B cell (primary cell): ENCODE measurements around the gene ZBTB6. TPM values are rescaled to one million over a fixed set of nuclear protein-coding genes. Genes with fewer than 3 reads are reported as not detected.
"Not testable (repeated sequence)": the region's sequence is repeated elsewhere in the genome, so short reads cannot be mapped to it uniquely, and the experiment has no call there.

Source experiments
- ATAC-seq: fragments of 200-7000 bp; cut with Tn5 transposase; one replicate; pipeline ENCODE4 v1.10.0; 2021; ENCODE audit warnings: low read depth, mild to moderate bottlenecking, moderate number of reproducible peaks, moderate library complexity
- CTCF ChIA-PET: fragments of 350-600 bp; sonication (Branson Sonifier 250); formaldehyde crosslinking; loops from one replicate; lab custom pipeline; 2021; ENCODE audit warnings: antibody characterized with exemption, inconsistent platforms; lab: Charles Lee
- POLR2A ChIA-PET: fragments of 350-600 bp; sonication (Branson Sonifier 250); formaldehyde crosslinking; loops from one replicate; lab custom pipeline; 2021; ENCODE audit warnings: antibody characterized with exemption; lab: Charles Lee
- DNase-seq: peaks from one replicate; pipeline ENCODE4 v3.0.0; 2013
- H2AFZ ChIP-seq: 2 replicates; pipeline ENCODE4 v1.6.1; 2012; ENCODE audit warnings: mild to moderate bottlenecking, low read depth, low read length; ENCODE audit not compliant: insufficient read depth, poor library complexity, severe bottlenecking
- H3K27ac ChIP-seq, 2 donors: 1 replicate in 1 of 2; 2 replicates in 1 of 2; pipeline ENCODE4 v1.5.1; 2012 to 2013; ENCODE audit warnings: low read length in 2 of 2, mild to moderate bottlenecking in 2 of 2, moderate library complexity in 1 of 2
- H3K27me3 ChIP-seq, 4 experiments: fragments of 200-600 bp in 1 of 4; sonication (generic) in 1 of 4; replicated peaks in 1 of 4; 1 replicate in 2 of 4; 2 replicates in 2 of 4; pipeline versions ENCODE4 v1.6.1 to v1.7.0; 2013 to 2016; ENCODE audit warnings: low read length in 3 of 4, mild to moderate bottlenecking in 2 of 4, mixed read lengths in 1 of 4, moderate library complexity in 1 of 4; ENCODE audit not compliant: insufficient read depth in 4 of 4, control insufficient read depth in 3 of 4; ENCODE audit errors: control extremely low read depth in 1 of 4
- H3K36me3 ChIP-seq, 2 experiments: replicated peaks in 1 of 2; 1 replicate in 1 of 2; 2 replicates in 1 of 2; pipeline versions ENCODE4 v1.6.1 to v1.7.1; 2013; ENCODE audit warnings: low read length in 1 of 2; ENCODE audit not compliant: insufficient read depth in 2 of 2, control insufficient read depth in 1 of 2; ENCODE audit errors: control extremely low read depth in 1 of 2, extremely low read depth in 1 of 2
- H3K4me1 ChIP-seq, 2 donors: fragments of 200-600 bp in 1 of 2; sonication (generic) in 1 of 2; 1 replicate in 1 of 2; 2 replicates in 1 of 2; pipeline versions ENCODE4 v1.5.1 to v1.6.1; 2013 to 2017; ENCODE audit warnings: low read length in 2 of 2; ENCODE audit not compliant: control insufficient read depth in 2 of 2, insufficient read depth in 2 of 2
- H3K4me2 ChIP-seq: replicated peaks from 2 replicates; pipeline ENCODE3; 2012; ENCODE audit warnings: mild to moderate bottlenecking, low read depth, low read length; ENCODE audit not compliant: poor library complexity, severe bottlenecking
- H3K4me3 ChIP-seq, 5 experiments: fragments of 200-600 bp in 1 of 5; sonication (generic) in 1 of 5; 1 replicate in 3 of 5; 2 replicates in 2 of 5; pipeline versions ENCODE4 v1.5.1 to v1.7.0; 2011 to 2016; ENCODE audit warnings: low read length in 4 of 5, mild to moderate bottlenecking in 4 of 5, low read depth in 2 of 5, control low read depth in 1 of 5, moderate library complexity in 1 of 5; ENCODE audit not compliant: insufficient read depth in 1 of 5; ENCODE audit errors: control extremely low read depth in 1 of 5, extremely low read depth in 1 of 5
- H3K79me2 ChIP-seq: fragments of 200-600 bp; sonication (generic); one replicate; pipeline ENCODE4 v1.6.0; 2016; ENCODE audit warnings: low read length; ENCODE audit not compliant: control insufficient read depth, insufficient read depth
- H3K9ac ChIP-seq: fragments of 200-600 bp; sonication (generic); 2 replicates; pipeline ENCODE4 v1.6.1; 2017; ENCODE audit warnings: mild to moderate bottlenecking, low read length, moderate library complexity
- H3K9me3 ChIP-seq, 3 donors: one replicate each; pipeline versions ENCODE4 v1.6.1 to v1.7.1; 2013; ENCODE audit warnings: low read length in 2 of 3; ENCODE audit not compliant: control insufficient read depth in 2 of 3, insufficient read depth in 1 of 3; ENCODE audit errors: control extremely low read depth in 1 of 3
- H4K20me1 ChIP-seq: 2 replicates; pipeline ENCODE4 v1.6.0; 2012; ENCODE audit warnings: mild to moderate bottlenecking, low read length; ENCODE audit not compliant: insufficient read depth, control insufficient read depth, poor library complexity, severe bottlenecking
- H3K27ac Mint-ChIP-seq: one replicate; pipeline ENCODE4 v1.8.0; 2021; ENCODE audit warnings: mixed read lengths
- H3K27me3 Mint-ChIP-seq: one replicate; pipeline ENCODE4 v1.8.0; 2021; ENCODE audit warnings: mixed read lengths
- H3K4me1 Mint-ChIP-seq: one replicate; pipeline ENCODE4 v1.8.0; 2021; ENCODE audit warnings: mixed read lengths
- H3K4me3 Mint-ChIP-seq: one replicate; pipeline ENCODE4 v1.8.0; 2021; ENCODE audit warnings: mixed read lengths
- H3K9me3 Mint-ChIP-seq: one replicate; pipeline ENCODE4 v1.8.0; 2022; ENCODE audit warnings: mixed read lengths; ENCODE audit not compliant: insufficient read depth
- CTCF ChIP-seq: fragments of 200-600 bp; IDR thresholded peaks from one replicate; pipeline ENCODE4 v1.8.0; 2022; ENCODE audit warnings: antibody characterized with exemption, mild to moderate bottlenecking
- EZH2 ChIP-seq: IDR thresholded peaks from 2 replicates; pipeline ENCODE4 v1.6.1; 2012; ENCODE audit warnings: borderline replicate concordance, low read depth, mild to moderate bottlenecking, moderate library complexity, low read length; ENCODE audit not compliant: insufficient read depth, poor library complexity, severe bottlenecking
- WGBS: methylation state at CpG from one replicate; pipeline ENCODE4 v1.1.5; 2013; ENCODE audit warnings: missing lambda C conversion rate; ENCODE audit not compliant: insufficient coverage; 5-methylcytosine and 5-hydroxymethylcytosine counted together
- intact Hi-C: fragments of 100-400 bp; cut with micrococcal nuclease; formaldehyde crosslinking; loops from one replicate; pipeline ENCODE4 v1.10.0; 2022
- polyA plus RNA-seq: library from polyadenylated mRNA; depleted of rRNA; stranded (reverse); fragments of >200 nt; gene quantifications from 2 replicates; pipeline ENCODE4 v1.2.3, GENCODE V29; 2012
- total RNA-seq, 2 donors: library from RNA; stranded (reverse); fragments of 120-200 nt in 1 of 2; gene quantifications; 1 replicate in 1 of 2; 2 replicates in 1 of 2; pipeline versions ENCODE4 v1.2.3 to v1.2.4, GENCODE V29; 2013 to 2022

Gene ZBTB6
- total and polyA plus RNA-seq, 2 donors (not counting 1 experiment from before 2014, with no cell fraction given): 1.3 to 19.9 TPM

GRCh38 chr9:122912671-122912963, 506 bp downstream of the ZBTB6 start:
- ATAC-seq: no peak
- Histone ChIP-seq H3K9me3 (no peaks in the 10 kb centered on the region), H3K27me3 (no peaks in the 10 kb centered on the region), H4K20me1 (no peaks in the 10 kb centered on the region), H3K27ac (peak overlapping the region; percentile 81), H3K4me3 (peak overlapping the region; percentile 68 to 92 (median 83)), H3K4me2 (peak overlapping the region; percentile 77), H3K36me3 (peaks cover 6 to 19% of the 10 kb centered on the region in 2 experiments), H3K9ac (peak overlapping the region; percentile 76), H3K4me1 (peaks cover 13 to 16% of the 10 kb centered on the region in 2 donors), H2AFZ (peak overlapping the region; percentile 83), H3K79me2 (peaks cover 18% of the 10 kb centered on the region)
- intact Hi-C loops: loop anchor here (1.0 kb wide), 1 partner anchor 28 kb away; no protein-coding TSS in a partner anchor
- TF ChIP-seq EZH2 (no peak), CTCF (no peak)
- H3K27me3 Mint-ChIP-seq: no peaks in the 10 kb centered on the region
- ChIA-PET POLR2A (interaction anchor here (0.5 to 2.7 kb wide), 10 partner anchors 8 to 1974 kb away, joined by 3 to 28 read pairs (median 6); partner anchors contain the start of genes PDCL, RABGAP1, RC3H2 and ZBTB26), CTCF (interaction anchor here (0.9 to 2.3 kb wide), 8 partner anchors 8 to 79 kb away, joined by 3 to 14 read pairs (median 4); partner anchors contain the start of genes RABGAP1, RC3H2 and ZBTB26)
- H3K4me3 Mint-ChIP-seq: peak overlapping the region; percentile 89
- no peak for DNase-seq
- peak overlapping the region; percentile 97 for H3K27ac Mint-ChIP-seq
- WGBS: 2% methylated on average over 9 of the region's 9 CpGs
- no peaks in the 10 kb centered on the region for H3K9me3 Mint-ChIP-seq
- H3K4me1 Mint-ChIP-seq: peaks cover 25% of the 10 kb centered on the region

GRCh38 chr9:122906122-122906521, 7.0 kb downstream of the ZBTB6 start:
- not testable (repeated sequence) for H3K4me3 ChIP-seq, H3K27me3 Mint-ChIP-seq, H2AFZ ChIP-seq, ATAC-seq, H3K4me2 ChIP-seq, H3K27ac ChIP-seq, H4K20me1 ChIP-seq, H3K9me3 Mint-ChIP-seq, DNase-seq, H3K27me3 ChIP-seq, H3K4me3 Mint-ChIP-seq, H3K27ac Mint-ChIP-seq, H3K9me3 ChIP-seq, H3K9ac ChIP-seq
- CTCF ChIA-PET: interaction anchor here (1.5 kb wide), 1 partner anchor 85 kb away, joined by 4 read pairs; no protein-coding TSS in a partner anchor
- H3K36me3 ChIP-seq: peaks cover 0 to 13% of the 10 kb centered on the region in 2 experiments
- POLR2A ChIA-PET: interaction anchor here (2.9 kb wide), 1 partner anchor 7 kb away, joined by 28 read pairs; the partner anchor contains the start of gene ZBTB6
- H3K4me1 ChIP-seq: peaks cover 17 to 23% of the 10 kb centered on the region in 2 donors
- H3K79me2 ChIP-seq: peaks cover 54% of the 10 kb centered on the region
- peaks cover 27% of the 10 kb centered on the region for H3K4me1 Mint-ChIP-seq
- intact Hi-C loops: loop anchor here (10.0 kb wide), 2 partner anchors 359 to 439 kb away; partner anchors contain the start of gene STRBP
- WGBS: 100% methylated on average over 8 of the region's 16 CpGs
